Parathyroid adenoma (tissue), 2 donors: ENCODE measurements around the gene DTYMK.

Experiments used
- H2AFZ ChIP-seq: fragments of 300-600 bp; sonication (generic); one replicate; pipeline ENCODE4 v1.7.0; 2017; ENCODE audit warnings: antibody characterized with exemption, mild to moderate bottlenecking
- H3K27ac ChIP-seq: fragments of 300-600 bp; sonication (generic); one replicate; pipeline ENCODE4 v1.7.0; 2017
- H3K27me3 ChIP-seq: fragments of 300-600 bp; sonication (generic); one replicate; pipeline ENCODE4 v1.7.0; 2017; ENCODE audit warnings: low read length; ENCODE audit not compliant: control insufficient read depth, insufficient read depth
- H3K36me3 ChIP-seq: fragments of 300-600 bp; sonication (generic); one replicate; pipeline ENCODE4 v1.7.0; 2017; ENCODE audit warnings: low read length; ENCODE audit not compliant: control insufficient read depth, insufficient read depth
- H3K4me1 ChIP-seq: fragments of 300-600 bp; sonication (generic); one replicate; pipeline ENCODE4 v1.7.0; 2017; ENCODE audit warnings: control low read depth
- H3K4me2 ChIP-seq: fragments of 300-600 bp; sonication (generic); one replicate; pipeline ENCODE4 v1.7.0; 2017; ENCODE audit warnings: low read length
- H3K4me3 ChIP-seq: fragments of 300-600 bp; sonication (generic); one replicate; pipeline ENCODE4 v1.7.0; 2017; ENCODE audit warnings: low read depth, low read length
- H3K79me2 ChIP-seq: fragments of 300-600 bp; sonication (generic); one replicate; pipeline ENCODE4 v1.7.0; 2017; ENCODE audit warnings: control low read depth
- H3K9ac ChIP-seq: fragments of 300-600 bp; sonication (generic); one replicate; pipeline ENCODE4 v1.7.0; 2017; ENCODE audit warnings: mild to moderate bottlenecking
- H3K9me3 ChIP-seq: fragments of 300-600 bp; sonication (generic); one replicate; pipeline ENCODE4 v1.7.0; 2017; ENCODE audit warnings: low read length; ENCODE audit not compliant: control insufficient read depth
- TF ChIP-seq, protein P1 (sequence below): fragments of 300-600 bp; sonication (generic); IDR thresholded peaks from one replicate; pipeline ENCODE4 v1.7.0; 2017; ENCODE audit warnings: antibody characterized with exemption, mild to moderate bottlenecking
- donor health status: primary hyperparathyroidism.

Gene DTYMK

DNA sequence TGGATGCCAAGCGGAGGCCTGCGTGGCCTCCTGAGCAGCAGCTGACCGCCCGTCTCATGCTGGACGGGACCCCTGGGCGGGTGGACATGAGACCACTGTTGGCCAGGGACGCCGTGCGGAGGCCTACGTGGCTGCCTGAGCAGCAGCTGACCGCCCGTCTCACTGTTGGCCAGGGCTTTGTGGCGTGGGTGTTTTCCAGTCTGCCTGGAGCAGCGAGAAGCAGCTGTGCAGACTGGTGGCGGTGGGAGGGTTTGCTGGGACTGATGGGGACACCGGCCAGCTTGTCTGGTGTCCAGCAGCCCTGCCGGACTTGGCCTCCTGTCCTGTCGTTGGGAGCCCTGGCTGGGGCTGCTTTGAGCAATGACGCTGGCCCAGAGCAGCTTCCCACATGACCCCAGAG is 42.0 kb upstream of the DTYMK start:
- H3K9me3 ChIP-seq: no peaks in the 10 kb centered on the region
- no peak overlapping the region for H3K27ac ChIP-seq
- no peak overlapping the region for H3K9ac ChIP-seq
- H3K4me2 ChIP-seq: no peak overlapping the region
- H3K36me3 ChIP-seq: no peaks in the 10 kb centered on the region
- TF ChIP-seq, protein P1, sequence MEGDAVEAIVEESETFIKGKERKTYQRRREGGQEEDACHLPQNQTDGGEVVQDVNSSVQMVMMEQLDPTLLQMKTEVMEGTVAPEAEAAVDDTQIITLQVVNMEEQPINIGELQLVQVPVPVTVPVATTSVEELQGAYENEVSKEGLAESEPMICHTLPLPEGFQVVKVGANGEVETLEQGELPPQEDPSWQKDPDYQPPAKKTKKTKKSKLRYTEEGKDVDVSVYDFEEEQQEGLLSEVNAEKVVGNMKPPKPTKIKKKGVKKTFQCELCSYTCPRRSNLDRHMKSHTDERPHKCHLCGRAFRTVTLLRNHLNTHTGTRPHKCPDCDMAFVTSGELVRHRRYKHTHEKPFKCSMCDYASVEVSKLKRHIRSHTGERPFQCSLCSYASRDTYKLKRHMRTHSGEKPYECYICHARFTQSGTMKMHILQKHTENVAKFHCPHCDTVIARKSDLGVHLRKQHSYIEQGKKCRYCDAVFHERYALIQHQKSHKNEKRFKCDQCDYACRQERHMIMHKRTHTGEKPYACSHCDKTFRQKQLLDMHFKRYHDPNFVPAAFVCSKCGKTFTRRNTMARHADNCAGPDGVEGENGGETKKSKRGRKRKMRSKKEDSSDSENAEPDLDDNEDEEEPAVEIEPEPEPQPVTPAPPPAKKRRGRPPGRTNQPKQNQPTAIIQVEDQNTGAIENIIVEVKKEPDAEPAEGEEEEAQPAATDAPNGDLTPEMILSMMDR: no peak
- H2AFZ ChIP-seq: no peak overlapping the region
- no peaks in the 10 kb centered on the region for H3K4me1 ChIP-seq
- H3K27me3 ChIP-seq: no peaks in the 10 kb centered on the region
- no peaks in the 10 kb centered on the region for H3K79me2 ChIP-seq
- no peak overlapping the region for H3K4me3 ChIP-seq

DNA sequence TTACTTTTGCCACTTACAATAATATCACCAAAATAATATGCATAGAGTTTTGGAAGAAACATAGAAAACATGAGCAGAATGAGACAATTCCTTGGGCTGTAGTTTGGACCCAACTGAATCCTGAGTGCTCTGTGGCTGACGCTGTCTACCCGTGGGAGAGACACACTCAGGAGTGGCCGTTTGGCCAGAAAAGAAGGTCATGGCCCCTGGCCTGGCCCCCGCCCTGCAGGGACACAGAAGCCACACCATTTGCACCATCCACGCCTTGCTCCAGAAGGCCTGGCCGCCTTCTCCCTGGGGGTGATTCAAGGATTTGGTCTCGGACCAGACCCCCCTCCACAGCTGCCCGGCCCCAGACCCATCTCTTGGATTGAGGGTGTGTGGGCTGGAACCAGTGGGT is 41.4 kb upstream of the DTYMK start:
- no peak overlapping the region for H3K4me3 ChIP-seq
- H3K27me3 ChIP-seq: no peaks in the 10 kb centered on the region
- H3K36me3 ChIP-seq: no peaks in the 10 kb centered on the region
- H3K4me2 ChIP-seq: no peak overlapping the region
- TF ChIP-seq, protein P1: no peak
- H3K27ac ChIP-seq: no peak overlapping the region
- no peak overlapping the region for H2AFZ ChIP-seq
- no peaks in the 10 kb centered on the region for H3K9me3 ChIP-seq
- no peak overlapping the region for H3K9ac ChIP-seq
- no peaks in the 10 kb centered on the region for H3K4me1 ChIP-seq
- H3K79me2 ChIP-seq: no peaks in the 10 kb centered on the region

DNA sequence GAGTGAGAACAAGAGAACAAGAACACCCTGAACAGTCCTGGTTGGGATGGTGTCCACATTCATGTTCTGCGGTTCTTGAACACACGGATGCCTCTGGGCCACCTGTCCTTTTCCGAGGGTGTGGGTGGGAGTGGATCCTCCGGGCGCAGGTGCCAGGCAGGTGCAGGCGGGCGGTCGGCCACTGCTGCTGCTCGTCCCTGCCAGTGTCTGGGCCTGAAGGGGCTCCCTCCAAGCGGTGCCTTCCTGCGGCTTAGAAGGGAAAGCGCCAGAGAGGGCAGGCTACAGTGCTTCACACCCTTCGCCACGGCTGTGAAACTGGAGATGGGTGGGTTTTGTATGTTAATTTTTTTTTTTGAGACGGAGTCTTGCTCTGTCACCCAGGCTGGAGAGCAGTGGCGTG is 39.8 kb upstream of the DTYMK start:
- Histone ChIP-seq H3K79me2 (no peaks in the 10 kb centered on the region), H3K9ac (no peak overlapping the region), H3K4me3 (no peak overlapping the region), H3K4me2 (no peak overlapping the region), H3K4me1 (no peaks in the 10 kb centered on the region), H3K27ac (no peak overlapping the region), H3K36me3 (no peaks in the 10 kb centered on the region), H3K27me3 (no peaks in the 10 kb centered on the region), H2AFZ (no peak overlapping the region), H3K9me3 (no peaks in the 10 kb centered on the region)
- TF ChIP-seq, protein P1: no peak

DNA sequence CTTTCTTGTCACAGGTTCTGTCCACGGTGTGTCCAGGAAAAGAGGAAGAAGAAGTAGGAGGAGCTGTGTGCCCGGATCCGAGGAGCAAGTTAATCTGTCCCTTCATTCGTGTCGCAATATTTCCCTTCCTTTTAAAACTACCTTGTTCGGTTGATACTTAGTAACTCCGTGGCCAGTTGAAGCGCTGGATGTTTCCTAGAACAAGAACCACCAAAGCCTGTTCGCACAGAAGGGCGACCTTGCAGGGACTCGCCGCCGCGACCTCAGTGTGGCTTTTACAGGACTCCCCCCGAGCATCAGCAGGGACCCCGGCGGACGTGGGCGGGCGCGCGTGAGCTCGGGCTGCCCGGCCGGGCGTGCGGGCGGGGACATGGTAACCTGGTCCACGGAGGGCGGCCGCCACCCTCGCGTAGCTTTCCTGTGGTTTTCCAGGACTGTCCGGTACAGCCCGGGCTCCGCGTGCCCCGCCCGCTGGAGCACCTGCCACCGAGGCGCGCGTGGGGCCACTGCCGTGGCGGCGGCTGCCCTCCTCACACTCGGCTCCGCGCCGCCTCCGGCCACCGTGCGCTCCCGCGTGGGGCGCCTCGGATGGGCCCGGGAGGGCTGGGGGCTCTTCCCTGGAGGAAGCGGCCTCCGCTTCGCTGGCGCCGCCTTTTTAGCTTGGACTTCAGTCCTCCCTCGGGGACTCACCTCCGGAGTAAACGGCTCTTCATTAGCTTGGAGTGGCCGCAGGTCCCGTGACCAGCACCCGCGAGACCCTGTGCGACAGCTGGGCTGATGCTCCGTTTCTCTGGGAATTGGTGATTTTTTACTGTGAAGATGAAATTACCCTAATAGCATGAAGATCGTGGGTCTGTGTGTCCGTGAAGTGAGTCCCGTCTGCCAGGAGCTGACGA is 38.6 kb upstream of the DTYMK start:
- no peak overlapping the region for H2AFZ ChIP-seq
- no peaks in the 10 kb centered on the region for H3K27me3 ChIP-seq
- no peaks in the 10 kb centered on the region for H3K79me2 ChIP-seq
- TF ChIP-seq, protein P1: no peak
- no peak overlapping the region for H3K4me3 ChIP-seq
- H3K9ac ChIP-seq: no peak overlapping the region
- no peaks in the 10 kb centered on the region for H3K9me3 ChIP-seq
- H3K4me1 ChIP-seq: no peaks in the 10 kb centered on the region
- H3K4me2 ChIP-seq: no peak overlapping the region
- no peaks in the 10 kb centered on the region for H3K36me3 ChIP-seq
- H3K27ac ChIP-seq: no peak overlapping the region
